Osteocyte (in vitro differentiated cells): ENCODE data around the gene ZC3H7B. TPM values are rescaled to one million over a fixed set of nuclear protein-coding genes. Genes with fewer than 3 reads are reported as not detected.
"Not testable (repeated sequence)": the region's sequence is repeated elsewhere in the genome, so short reads cannot be mapped to it uniquely, and the experiment has no call there.

Source experiments
- DNase-seq: peaks from one replicate; pipeline ENCODE4 v3.0.0; 2021; ENCODE audit warnings: mixed read lengths; ENCODE audit not compliant: unreplicated experiment; ENCODE audit errors: extremely low spot score
- H3K27ac Mint-ChIP-seq: one replicate; pipeline ENCODE4 v1.8.0; 2021; ENCODE audit warnings: mild to moderate bottlenecking, mixed read lengths; ENCODE audit not compliant: unreplicated experiment
- H3K27me3 Mint-ChIP-seq: one replicate; pipeline ENCODE4 v1.8.0; 2021; ENCODE audit warnings: mixed read lengths; ENCODE audit not compliant: unreplicated experiment
- H3K36me3 Mint-ChIP-seq: one replicate; pipeline ENCODE4 v1.8.0; 2021; ENCODE audit warnings: mixed read lengths; ENCODE audit not compliant: unreplicated experiment
- H3K4me1 Mint-ChIP-seq: one replicate; pipeline ENCODE4 v1.8.0; 2021; ENCODE audit warnings: mixed read lengths; ENCODE audit not compliant: unreplicated experiment
- H3K4me3 Mint-ChIP-seq: one replicate; pipeline ENCODE4 v1.8.0; 2021; ENCODE audit warnings: mild to moderate bottlenecking, moderate library complexity, mixed read lengths; ENCODE audit not compliant: unreplicated experiment
- H3K9me3 Mint-ChIP-seq: one replicate; pipeline ENCODE4 v1.8.0; 2021; ENCODE audit warnings: mixed read lengths; ENCODE audit not compliant: unreplicated experiment
- total RNA-seq: library from RNA; stranded (reverse); gene quantifications from 2 replicates; pipeline ENCODE4 v1.2.1, GENCODE V29; 2021
- TF ChIP-seq, protein P1 (sequence below): fragments of 200-600 bp; sonication (generic); IDR thresholded peaks from 2 replicates; pipeline ENCODE4 v1.5.0; 2021; ENCODE audit warnings: antibody characterized with exemption, mild to moderate bottlenecking, moderate library complexity

The ZC3H7B gene
- total RNA-seq, 1 donor from 2014 or later, result 82.8 TPM

DNA sequence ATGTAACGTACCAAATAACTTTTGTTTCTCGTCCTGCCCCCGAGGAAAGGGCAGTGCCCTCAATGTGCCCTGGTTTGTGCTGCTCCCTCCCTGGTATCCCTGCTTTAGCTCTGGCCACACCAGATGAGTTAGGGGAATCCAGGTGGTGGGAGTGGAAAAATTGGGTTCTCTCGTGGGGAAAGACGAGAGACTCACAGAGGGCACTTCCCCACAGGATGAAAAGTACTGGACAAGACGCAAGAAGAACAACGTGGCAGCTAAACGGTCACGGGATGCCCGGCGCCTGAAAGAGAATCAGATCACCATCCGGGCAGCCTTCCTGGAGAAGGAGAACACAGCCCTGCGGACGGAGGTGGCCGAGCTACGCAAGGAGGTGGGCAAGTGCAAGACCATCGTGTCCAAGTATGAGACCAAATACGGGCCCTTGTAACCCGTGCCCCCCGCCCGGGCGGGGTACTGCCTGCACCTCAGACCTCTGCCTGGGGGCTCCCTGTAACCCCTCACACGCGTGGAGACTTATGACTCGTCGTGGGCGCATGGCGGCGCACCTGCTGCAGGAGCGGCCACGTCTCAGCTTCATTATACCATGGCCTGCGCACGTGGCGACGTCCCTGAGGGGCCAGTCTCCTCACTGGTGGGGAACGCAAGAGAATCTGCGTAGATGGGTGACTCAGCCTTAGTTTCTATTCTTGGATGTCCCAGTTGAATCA, 94.4 kb downstream of the ZC3H7B start:
- no peak overlapping the region for H3K27ac Mint-ChIP-seq
- H3K4me1 Mint-ChIP-seq, result peaks cover 43% of the 10 kb centered on the region
- TF ChIP-seq, protein P1, sequence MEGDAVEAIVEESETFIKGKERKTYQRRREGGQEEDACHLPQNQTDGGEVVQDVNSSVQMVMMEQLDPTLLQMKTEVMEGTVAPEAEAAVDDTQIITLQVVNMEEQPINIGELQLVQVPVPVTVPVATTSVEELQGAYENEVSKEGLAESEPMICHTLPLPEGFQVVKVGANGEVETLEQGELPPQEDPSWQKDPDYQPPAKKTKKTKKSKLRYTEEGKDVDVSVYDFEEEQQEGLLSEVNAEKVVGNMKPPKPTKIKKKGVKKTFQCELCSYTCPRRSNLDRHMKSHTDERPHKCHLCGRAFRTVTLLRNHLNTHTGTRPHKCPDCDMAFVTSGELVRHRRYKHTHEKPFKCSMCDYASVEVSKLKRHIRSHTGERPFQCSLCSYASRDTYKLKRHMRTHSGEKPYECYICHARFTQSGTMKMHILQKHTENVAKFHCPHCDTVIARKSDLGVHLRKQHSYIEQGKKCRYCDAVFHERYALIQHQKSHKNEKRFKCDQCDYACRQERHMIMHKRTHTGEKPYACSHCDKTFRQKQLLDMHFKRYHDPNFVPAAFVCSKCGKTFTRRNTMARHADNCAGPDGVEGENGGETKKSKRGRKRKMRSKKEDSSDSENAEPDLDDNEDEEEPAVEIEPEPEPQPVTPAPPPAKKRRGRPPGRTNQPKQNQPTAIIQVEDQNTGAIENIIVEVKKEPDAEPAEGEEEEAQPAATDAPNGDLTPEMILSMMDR, result no peak
- no peak overlapping the region for H3K4me3 Mint-ChIP-seq
- no peak for DNase-seq
- no peaks in the 10 kb centered on the region for H3K27me3 Mint-ChIP-seq
- H3K9me3 Mint-ChIP-seq, result no peaks in the 10 kb centered on the region
- peaks cover 24% of the 10 kb centered on the region for H3K36me3 Mint-ChIP-seq

DNA sequence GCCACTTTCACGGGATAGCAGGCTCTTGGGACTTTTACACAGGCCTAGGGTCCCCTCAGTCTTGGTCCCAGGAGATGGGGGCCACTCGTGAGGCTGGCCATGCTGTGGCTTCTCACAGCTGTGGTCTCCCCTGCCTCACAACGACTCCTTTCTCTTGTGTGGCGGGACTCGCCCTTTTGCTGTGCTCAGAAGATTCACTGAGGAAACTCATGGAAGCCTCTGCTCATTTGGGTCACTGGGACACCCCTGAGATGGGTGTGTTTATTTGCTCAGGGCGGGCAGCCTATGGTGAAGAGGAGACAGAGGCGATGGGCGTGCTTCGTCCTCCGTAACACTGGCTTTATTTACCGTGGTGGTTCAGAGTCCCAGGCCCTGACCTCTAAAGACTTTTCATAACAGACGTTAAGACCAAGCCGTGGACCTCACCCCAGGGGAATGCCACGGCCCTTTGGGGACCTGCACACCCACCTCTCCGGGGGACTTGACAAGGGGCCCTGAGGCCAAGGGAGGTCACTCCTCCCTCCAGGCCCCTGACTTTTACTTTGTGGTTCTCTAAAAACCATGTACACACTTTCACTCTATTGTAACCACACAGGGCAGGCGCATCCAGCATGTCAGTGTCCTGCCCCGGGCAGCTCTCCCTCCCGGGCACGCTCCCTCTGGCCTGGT, 96.0 kb downstream of the ZC3H7B start:
- TF ChIP-seq, protein P1, result no peak
- peak overlapping the region; percentile 66 for H3K27ac Mint-ChIP-seq
- DNase-seq, result no peak

DNA sequence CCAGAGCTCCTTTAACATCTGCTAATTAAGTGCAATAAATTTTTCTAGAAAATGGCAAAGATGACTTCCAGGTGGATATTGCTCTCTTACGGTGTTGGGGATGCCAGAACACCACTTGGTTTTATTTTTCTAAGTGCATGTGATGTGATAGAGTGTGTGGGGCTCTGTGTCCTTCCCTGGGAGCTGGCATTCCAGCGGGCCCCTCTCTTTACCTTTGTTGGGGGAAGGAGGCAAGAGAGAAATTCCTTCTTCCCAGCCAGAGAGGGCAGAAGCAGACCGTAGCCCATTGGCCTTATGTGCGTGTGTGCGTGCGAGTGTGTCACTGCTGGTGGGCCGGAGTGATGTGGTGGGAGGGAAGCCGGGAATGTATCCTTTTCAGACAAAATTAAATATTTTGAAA, 97.6 kb downstream of the ZC3H7B start:
- Mint-ChIP-seq H3K4me3 (no peak overlapping the region), H3K9me3 (no peaks in the 10 kb centered on the region), H3K4me1 (peaks cover 50% of the 10 kb centered on the region), H3K27me3 (no peaks in the 10 kb centered on the region), H3K36me3 (peaks cover 22% of the 10 kb centered on the region), H3K27ac (no peak overlapping the region)
- TF ChIP-seq, protein P1, result no peak
- DNase-seq, result no peak

More for the DNA sequence above, 96.0 kb downstream of the ZC3H7B start:
- peaks cover 22% of the 10 kb centered on the region for H3K36me3 Mint-ChIP-seq
- H3K4me1 Mint-ChIP-seq, result peaks cover 52% of the 10 kb centered on the region
- no peaks in the 10 kb centered on the region for H3K27me3 Mint-ChIP-seq
- H3K9me3 Mint-ChIP-seq, result no peaks in the 10 kb centered on the region
- H3K4me3 Mint-ChIP-seq, result no peak overlapping the region

DNA sequence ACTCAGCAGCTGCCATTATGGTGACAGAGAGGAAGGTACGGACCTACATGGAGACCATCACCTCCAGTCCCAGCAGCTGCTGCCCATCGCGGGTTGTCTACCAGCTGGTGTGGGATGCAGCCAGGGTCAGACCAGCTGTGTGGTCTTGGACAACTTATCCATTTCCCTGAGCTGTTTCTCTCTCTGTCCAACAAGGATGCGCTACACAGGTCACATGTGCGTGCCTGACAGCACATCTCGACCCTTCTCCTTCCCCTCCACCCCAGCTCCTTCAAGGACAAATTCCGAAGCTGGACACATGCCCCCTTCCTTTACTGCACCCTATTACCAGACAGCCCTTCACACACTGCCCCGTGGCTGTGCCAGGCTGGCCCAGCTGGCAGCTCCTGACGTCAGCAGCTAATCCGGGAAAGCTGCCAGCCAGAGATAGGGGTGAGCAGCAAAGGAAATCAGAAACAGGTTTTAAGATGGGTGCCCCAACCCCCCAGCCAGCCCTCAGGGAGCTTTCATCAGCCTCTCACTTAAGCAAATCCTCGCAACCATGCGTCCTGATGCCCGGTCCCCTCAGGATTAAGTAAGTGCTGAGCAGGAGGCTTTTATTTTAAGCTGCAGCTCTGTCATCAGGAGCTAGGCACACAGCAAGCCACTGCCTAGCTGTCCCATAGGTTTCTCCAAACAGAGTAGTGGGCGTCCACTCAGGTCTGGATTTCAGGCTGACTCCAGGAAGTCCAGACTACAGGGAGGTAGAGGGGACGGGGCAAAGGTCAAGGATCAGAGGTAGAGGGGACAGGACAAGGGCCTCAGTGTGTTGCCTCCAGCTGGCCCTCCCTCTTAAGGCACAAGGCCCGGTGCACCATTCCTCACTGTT, 100.7 kb downstream of the ZC3H7B start:
- Mint-ChIP-seq H3K4me1 (peaks cover 35% of the 10 kb centered on the region), H3K36me3 (peaks cover 10% of the 10 kb centered on the region), H3K9me3 (no peaks in the 10 kb centered on the region), H3K27ac (peak overlapping the region; percentile 97), H3K4me3 (no peak overlapping the region), H3K27me3 (no peaks in the 10 kb centered on the region)
- TF ChIP-seq, protein P1, result no peak
- DNase-seq, result peak; percentile 91

DNA sequence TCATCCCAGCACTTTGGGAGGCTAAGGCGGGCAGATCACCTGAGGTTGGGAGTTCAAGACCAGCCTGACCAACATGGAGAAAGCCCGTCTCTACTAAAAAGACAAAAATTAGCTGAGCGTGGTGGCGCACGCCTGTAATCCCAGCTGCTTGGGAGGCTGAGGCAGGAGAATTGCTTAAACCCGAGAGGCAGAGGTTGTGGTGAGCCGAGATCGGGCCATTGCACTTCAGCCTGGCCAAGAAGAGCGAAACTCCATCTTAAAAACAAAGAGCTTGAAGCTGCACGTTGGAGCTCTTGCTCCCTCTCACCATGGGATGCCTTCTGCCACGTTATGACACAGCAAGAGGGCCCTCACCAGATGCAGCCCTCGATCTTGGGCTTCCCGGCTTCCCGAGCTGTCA, 101.5 kb downstream of the ZC3H7B start:
- not testable (repeated sequence) for H3K9me3 Mint-ChIP-seq, DNase-seq, H3K36me3 Mint-ChIP-seq, H3K27me3 Mint-ChIP-seq, H3K4me3 Mint-ChIP-seq
- Mint-ChIP-seq H3K4me1 (peaks cover 29% of the 10 kb centered on the region), H3K27ac (peak overlapping the region; percentile 97)
